ENCODE measurements around the gene BCAR3.

The BCAR3 gene

DNA sequence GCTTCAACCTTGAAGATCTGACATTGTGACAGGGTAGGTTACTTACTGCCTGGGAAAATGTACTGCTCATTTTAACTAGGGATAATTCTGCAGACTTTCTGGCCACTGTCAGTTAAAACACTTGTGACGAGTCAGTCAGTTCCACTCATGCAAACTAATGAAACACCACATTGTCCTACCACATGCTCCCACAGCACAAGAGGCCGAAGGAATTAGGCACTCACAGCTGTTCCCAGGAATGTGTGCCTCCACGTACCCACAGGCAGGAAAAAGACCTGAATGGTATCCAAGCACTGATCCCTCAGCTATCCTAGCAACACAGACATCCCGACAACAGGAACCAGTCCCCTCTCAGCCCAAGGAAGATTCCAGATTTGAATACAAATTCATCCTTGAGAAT is 12.3 kb downstream of the BCAR3 start:
- TF ChIP-seq, protein P1, sequence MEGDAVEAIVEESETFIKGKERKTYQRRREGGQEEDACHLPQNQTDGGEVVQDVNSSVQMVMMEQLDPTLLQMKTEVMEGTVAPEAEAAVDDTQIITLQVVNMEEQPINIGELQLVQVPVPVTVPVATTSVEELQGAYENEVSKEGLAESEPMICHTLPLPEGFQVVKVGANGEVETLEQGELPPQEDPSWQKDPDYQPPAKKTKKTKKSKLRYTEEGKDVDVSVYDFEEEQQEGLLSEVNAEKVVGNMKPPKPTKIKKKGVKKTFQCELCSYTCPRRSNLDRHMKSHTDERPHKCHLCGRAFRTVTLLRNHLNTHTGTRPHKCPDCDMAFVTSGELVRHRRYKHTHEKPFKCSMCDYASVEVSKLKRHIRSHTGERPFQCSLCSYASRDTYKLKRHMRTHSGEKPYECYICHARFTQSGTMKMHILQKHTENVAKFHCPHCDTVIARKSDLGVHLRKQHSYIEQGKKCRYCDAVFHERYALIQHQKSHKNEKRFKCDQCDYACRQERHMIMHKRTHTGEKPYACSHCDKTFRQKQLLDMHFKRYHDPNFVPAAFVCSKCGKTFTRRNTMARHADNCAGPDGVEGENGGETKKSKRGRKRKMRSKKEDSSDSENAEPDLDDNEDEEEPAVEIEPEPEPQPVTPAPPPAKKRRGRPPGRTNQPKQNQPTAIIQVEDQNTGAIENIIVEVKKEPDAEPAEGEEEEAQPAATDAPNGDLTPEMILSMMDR (IDR thresholded peaks at IDR 0.05): no peak

DNA sequence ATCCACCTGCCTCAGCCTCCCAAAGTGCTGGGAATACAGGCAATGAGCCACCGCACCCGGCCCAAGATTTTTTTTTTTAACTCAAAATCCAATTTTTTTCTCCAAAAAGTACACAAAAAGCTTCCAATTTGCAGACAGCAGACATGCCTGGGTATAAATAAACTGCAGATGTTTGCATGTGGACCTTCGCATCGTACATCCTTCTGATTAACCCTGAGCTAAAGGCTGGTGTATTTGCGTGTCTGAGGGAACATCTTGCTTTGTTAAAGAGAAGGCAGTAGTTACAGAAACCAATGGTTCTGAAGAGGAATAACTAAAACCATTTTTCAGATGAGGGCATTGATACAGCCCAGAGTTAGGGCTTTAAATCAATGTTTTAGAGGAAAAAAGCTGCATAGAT is 12.7 kb downstream of the BCAR3 start:
- TF ChIP-seq, protein P1 (IDR thresholded peaks at IDR 0.05): no peak

DNA sequence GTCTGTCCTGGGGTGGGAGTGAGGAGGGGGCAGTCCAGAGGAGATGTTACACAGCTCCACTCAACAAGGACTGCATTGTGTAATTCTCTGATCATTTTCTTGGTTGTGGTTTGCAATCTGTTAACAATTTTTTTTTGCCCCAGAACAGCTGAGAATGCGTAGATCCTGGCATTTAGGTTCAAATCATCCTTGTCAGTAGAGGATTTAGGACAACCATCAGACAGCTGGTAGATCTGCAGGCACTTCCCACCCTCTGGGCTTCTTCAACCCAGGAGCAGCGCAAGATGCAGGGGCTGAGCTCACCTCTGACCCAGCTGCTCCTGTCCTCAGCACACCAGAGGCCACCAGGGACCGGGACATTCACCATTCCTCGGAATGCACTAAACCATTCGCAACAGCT is 13.5 kb downstream of the BCAR3 start:
- TF ChIP-seq, protein P1 (IDR thresholded peaks at IDR 0.05): no peak

DNA sequence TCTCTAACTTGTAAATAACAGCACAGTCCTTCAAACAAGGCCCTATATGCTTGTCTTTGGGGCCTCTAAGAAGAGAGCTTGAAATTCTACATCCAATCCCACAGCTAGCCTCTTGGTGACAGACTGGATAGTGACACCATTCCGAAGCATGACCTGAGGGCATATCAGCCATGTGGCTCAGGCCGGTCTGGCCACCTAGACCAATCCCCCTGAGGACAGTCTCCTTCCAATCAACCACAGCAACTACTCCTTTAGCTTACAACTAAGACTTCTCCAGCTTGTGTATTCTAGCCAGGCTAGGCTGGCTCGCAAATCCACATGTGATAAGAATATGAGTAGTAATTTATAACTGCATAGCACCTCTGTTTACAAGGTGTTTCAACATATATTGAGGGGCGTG is 14.0 kb downstream of the BCAR3 start:
- TF ChIP-seq, protein P1 (IDR thresholded peaks at IDR 0.05): no peak

DNA sequence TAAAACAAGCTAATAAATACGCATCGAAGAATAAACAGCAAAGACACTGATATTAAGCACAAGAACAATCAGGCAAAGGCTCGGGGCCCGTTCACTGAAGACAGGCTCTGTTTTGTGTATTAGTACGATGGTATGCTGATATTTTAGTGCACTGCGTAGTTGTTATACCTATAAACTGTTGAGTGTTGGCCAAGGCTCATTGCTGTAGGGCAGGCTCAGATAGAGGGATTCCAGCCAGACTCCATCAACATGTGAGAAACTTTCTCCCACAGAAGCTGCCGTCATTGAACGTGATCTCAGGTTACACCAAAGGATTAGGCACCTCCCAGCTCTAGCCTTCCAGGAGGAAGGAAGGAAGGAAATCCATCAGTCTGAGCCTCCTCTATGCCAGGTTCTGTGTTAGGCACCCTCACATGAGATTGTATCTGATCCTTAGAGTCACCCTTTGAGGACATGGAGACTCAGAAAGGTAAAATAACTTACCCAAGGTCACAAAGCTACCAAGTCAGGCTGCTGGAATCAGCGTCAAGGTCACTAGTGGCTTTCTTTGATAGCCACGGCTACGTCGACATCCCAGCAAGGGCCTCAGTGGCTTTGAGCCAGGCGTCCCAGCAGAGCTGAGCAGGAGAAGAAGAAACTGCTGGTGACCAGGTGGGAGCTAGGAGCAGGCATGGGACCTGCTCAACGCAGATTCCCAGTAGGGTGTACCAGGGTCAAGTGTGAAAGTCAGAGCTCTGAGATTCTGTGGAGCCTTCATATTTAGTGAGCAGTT is 14.8 kb downstream of the BCAR3 start:
- TF ChIP-seq, protein P1 (IDR thresholded peaks at IDR 0.05): no peak

DNA sequence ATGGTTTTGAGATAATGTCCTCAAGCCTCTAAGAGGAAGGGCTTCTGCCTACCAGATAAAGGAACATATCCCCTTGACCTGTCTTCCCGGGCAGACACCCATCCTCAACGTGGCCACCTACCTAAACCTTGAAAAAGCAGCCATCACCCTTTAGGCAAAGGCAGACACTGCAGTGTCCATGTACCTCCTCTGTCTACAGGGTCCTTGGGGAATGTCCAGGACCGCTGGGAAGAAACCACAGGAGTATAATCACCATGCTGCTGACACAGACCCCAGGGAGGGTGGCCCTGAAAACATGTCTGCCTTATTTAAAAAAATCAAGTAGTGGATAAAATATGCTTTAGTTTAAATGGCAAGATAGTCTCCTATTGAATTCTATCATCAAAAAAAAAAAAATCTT is 16.6 kb downstream of the BCAR3 start:
- TF ChIP-seq, protein P1 (IDR thresholded peaks at IDR 0.05): no peak

DNA sequence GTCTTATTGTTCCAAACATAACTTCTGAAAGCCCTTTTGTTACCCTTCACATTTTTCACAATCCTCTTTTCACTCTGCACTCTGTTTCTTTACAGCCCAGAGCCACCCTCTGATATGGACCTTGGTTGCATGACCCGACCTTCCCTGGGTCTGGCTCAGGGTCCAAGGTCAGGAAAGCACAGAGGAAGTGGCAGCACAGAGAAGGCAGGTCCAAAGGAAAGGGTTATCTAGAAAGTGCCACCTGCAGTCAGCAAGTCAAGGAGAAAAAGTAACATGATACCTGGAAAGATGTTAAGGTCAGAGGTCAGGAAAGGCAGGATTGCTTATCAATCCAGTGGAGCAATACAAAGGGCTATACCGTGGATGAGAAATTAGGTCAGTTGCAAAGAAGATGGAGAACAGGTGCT is 18.4 kb downstream of the BCAR3 start:
- TF ChIP-seq, protein P1 (IDR thresholded peaks at IDR 0.05): no peak

Measured in LNCAP (cell line).